ENCODE results near the gene GTPBP4. TPM values are rescaled to one million over a fixed set of nuclear protein-coding genes. Genes with fewer than 3 reads are reported as not detected.
A peak's percentile ranks its signal among the peaks of the same experiment; 100 is the strongest.

GTPBP4 gene
- total RNA-seq, 1 experiment from 2014 or later, result 41.2 TPM

- Histone ChIP-seq H3K9me2 (replicated peaks; ENCODE audit: insufficient read depth, low read length) (no peaks in the 10 kb centered on the region), H3K4me3 (ENCODE audit: low read length) (peak overlapping the region; percentile 69), H3K4me1 (ENCODE audit: low read length) (peaks cover 57% of the 10 kb centered on the region), H3K9me3 (ENCODE audit: low read length) (no peaks in the 10 kb centered on the region), H2AFZ (ENCODE audit: low read length) (no peak overlapping the region), H3K79me2 (ENCODE audit: low read length) (peaks cover 74% of the 10 kb centered on the region), H3K9ac (ENCODE audit: low read length) (peak overlapping the region; percentile 74), H3K4me2 (ENCODE audit: low read depth, low read length, poor library complexity, severe bottlenecking) (peak overlapping the region; percentile 98), H3K27ac (ENCODE audit: low read length) (peak overlapping the region; percentile 89), H4K20me1 (ENCODE audit: insufficient read depth, low read depth, low read length) (peaks cover 23% of the 10 kb centered on the region), H3K27me3 (ENCODE audit: low read length) (no peaks in the 10 kb centered on the region), H3K36me3 (ENCODE audit: insufficient read depth, low read length) (peaks cover 42% of the 10 kb centered on the region)
- DNase-seq, result peak; percentile 64
These were observed 61.9 kb downstream of the GTPBP4 start for GRCh38 chr10:1050145-1050544.

GRCh38 chr10:1050554-1050953 lies 62.3 kb downstream of the GTPBP4 start:
- peak; percentile 79 for DNase-seq
- Histone ChIP-seq H3K4me1 (ENCODE audit: low read length) (peaks cover 56% of the 10 kb centered on the region), H3K27me3 (ENCODE audit: low read length) (no peaks in the 10 kb centered on the region), H3K27ac (ENCODE audit: low read length) (peak overlapping the region; percentile 89), H3K9ac (ENCODE audit: low read length) (peak overlapping the region; percentile 74), H3K9me2 (replicated peaks; ENCODE audit: insufficient read depth, low read length) (no peaks in the 10 kb centered on the region), H3K9me3 (ENCODE audit: low read length) (no peaks in the 10 kb centered on the region), H3K4me3 (ENCODE audit: low read length) (peak overlapping the region; percentile 69), H3K79me2 (ENCODE audit: low read length) (peaks cover 74% of the 10 kb centered on the region), H3K4me2 (ENCODE audit: low read depth, low read length, poor library complexity, severe bottlenecking) (peak overlapping the region; percentile 98), H4K20me1 (ENCODE audit: insufficient read depth, low read depth, low read length) (peaks cover 19% of the 10 kb centered on the region), H2AFZ (ENCODE audit: low read length) (no peak overlapping the region), H3K36me3 (ENCODE audit: insufficient read depth, low read length) (peaks cover 41% of the 10 kb centered on the region)

- Histone ChIP-seq H4K20me1 (ENCODE audit: insufficient read depth, low read depth, low read length) (peaks cover 11% of the 10 kb centered on the region; the same call in 1 of the 2 replicates), H3K9me3 (ENCODE audit: low read length) (no peaks in the 10 kb centered on the region), H3K4me2 (ENCODE audit: low read depth, low read length, poor library complexity, severe bottlenecking) (peak overlapping the region; percentile 92), H3K27ac (ENCODE audit: low read length) (peak overlapping the region; percentile 83), H3K4me1 (ENCODE audit: low read length) (peaks cover 55% of the 10 kb centered on the region), H3K27me3 (ENCODE audit: low read length) (no peaks in the 10 kb centered on the region), H2AFZ (ENCODE audit: low read length) (no peak overlapping the region), H3K4me3 (ENCODE audit: low read length) (peak overlapping the region; percentile 92), H3K9ac (ENCODE audit: low read length) (peak overlapping the region; percentile 96), H3K9me2 (replicated peaks; ENCODE audit: insufficient read depth, low read length) (no peaks in the 10 kb centered on the region), H3K36me3 (ENCODE audit: insufficient read depth, low read length) (peaks cover 34% of the 10 kb centered on the region), H3K79me2 (ENCODE audit: low read length) (peaks cover 89% of the 10 kb centered on the region)
- DNase-seq, result no peak
These were observed 66.5 kb downstream of the GTPBP4 start for GRCh38 chr10:1054684-1055083.

- no peaks in the 10 kb centered on the region for H3K9me3 ChIP-seq (ENCODE audit: low read length)
- peak within 1 kb of the TSS; percentile 92 for H3K4me3 ChIP-seq (ENCODE audit: low read length)
- peak within 1 kb of the TSS; percentile 96 for H3K9ac ChIP-seq (ENCODE audit: low read length)
- peaks cover 18% of the 10 kb centered on the region for H4K20me1 ChIP-seq (ENCODE audit: insufficient read depth, low read depth, low read length)
- H3K27me3 ChIP-seq (ENCODE audit: low read length), result no peaks in the 10 kb centered on the region
- peak; percentile 93 for DNase-seq
- H3K79me2 ChIP-seq (ENCODE audit: low read length), result peaks cover 96% of the 10 kb centered on the region
- H3K4me2 ChIP-seq (ENCODE audit: low read depth, low read length, poor library complexity, severe bottlenecking), result peak within 1 kb of the TSS; percentile 92
- peak within 1 kb of the TSS; percentile 15; the same call in 1 of the 2 replicates for H2AFZ ChIP-seq (ENCODE audit: low read length)
- peak within 1 kb of the TSS; percentile 83 for H3K27ac ChIP-seq (ENCODE audit: low read length)
- peaks cover 27% of the 10 kb centered on the region for H3K36me3 ChIP-seq (ENCODE audit: insufficient read depth, low read length)
- peaks cover 42% of the 10 kb centered on the region for H3K4me1 ChIP-seq (ENCODE audit: low read length)
- no peaks in the 10 kb centered on the region for H3K9me2 ChIP-seq (replicated peaks; ENCODE audit: insufficient read depth, low read length)
These were observed 68.3 kb downstream of the GTPBP4 start, which contains the start of gene WDR37 for GRCh38 chr10:1056326-1057105. Gene WDR37, plus strand, starts transcription at chr10:1056385. Its CDS starts 15,771 bp downstream, at chr10:1072156.

- H3K36me3 ChIP-seq (ENCODE audit: insufficient read depth, low read length), result peaks cover 25% of the 10 kb centered on the region
- peak; percentile 66 for DNase-seq
- peaks cover 18% of the 10 kb centered on the region for H4K20me1 ChIP-seq (ENCODE audit: insufficient read depth, low read depth, low read length)
- peak overlapping the region; percentile 15; the same call in 1 of the 2 replicates for H2AFZ ChIP-seq (ENCODE audit: low read length)
- H3K9me3 ChIP-seq (ENCODE audit: low read length), result no peaks in the 10 kb centered on the region
- no peaks in the 10 kb centered on the region for H3K9me2 ChIP-seq (replicated peaks; ENCODE audit: insufficient read depth, low read length)
- H3K9ac ChIP-seq (ENCODE audit: low read length), result peak overlapping the region; percentile 96
- peak overlapping the region; percentile 92 for H3K4me3 ChIP-seq (ENCODE audit: low read length)
- H3K4me2 ChIP-seq (ENCODE audit: low read depth, low read length, poor library complexity, severe bottlenecking), result peak overlapping the region; percentile 92
- H3K27me3 ChIP-seq (ENCODE audit: low read length), result no peaks in the 10 kb centered on the region
- peaks cover 96% of the 10 kb centered on the region for H3K79me2 ChIP-seq (ENCODE audit: low read length)
- peak overlapping the region; percentile 20 for H3K27ac ChIP-seq (ENCODE audit: low read length)
- H3K4me1 ChIP-seq (ENCODE audit: low read length), result peaks cover 36% of the 10 kb centered on the region
These were observed 68.9 kb downstream of the GTPBP4 start for GRCh38 chr10:1057106-1057657.

GRCh38 chr10:1058017-1058416 lies 69.8 kb downstream of the GTPBP4 start:
- Histone ChIP-seq H3K9me3 (ENCODE audit: low read length) (no peaks in the 10 kb centered on the region), H3K4me2 (ENCODE audit: low read depth, low read length, poor library complexity, severe bottlenecking) (peak overlapping the region; percentile 92), H3K4me3 (ENCODE audit: low read length) (peak overlapping the region; percentile 92), H3K36me3 (ENCODE audit: insufficient read depth, low read length) (peaks cover 19% of the 10 kb centered on the region), H3K27ac (ENCODE audit: low read length) (peak overlapping the region; percentile 20; the same call in 1 of the 2 replicates), H2AFZ (ENCODE audit: low read length) (no peak overlapping the region), H3K4me1 (ENCODE audit: low read length) (peaks cover 36% of the 10 kb centered on the region), H3K79me2 (ENCODE audit: low read length) (peaks cover 94% of the 10 kb centered on the region), H4K20me1 (ENCODE audit: insufficient read depth, low read depth, low read length) (peaks cover 18% of the 10 kb centered on the region), H3K9ac (ENCODE audit: low read length) (peak overlapping the region; percentile 96), H3K27me3 (ENCODE audit: low read length) (no peaks in the 10 kb centered on the region), H3K9me2 (replicated peaks; ENCODE audit: insufficient read depth, low read length) (no peaks in the 10 kb centered on the region)
- peak; percentile 55 for DNase-seq

GRCh38 chr10:1059902-1060301 lies 71.7 kb downstream of the GTPBP4 start:
- Histone ChIP-seq H3K9me2 (replicated peaks; ENCODE audit: insufficient read depth, low read length) (no peaks in the 10 kb centered on the region), H3K27ac (ENCODE audit: low read length) (no peak overlapping the region), H3K9me3 (ENCODE audit: low read length) (no peaks in the 10 kb centered on the region), H3K36me3 (ENCODE audit: insufficient read depth, low read length) (peaks cover 5% of the 10 kb centered on the region), H4K20me1 (ENCODE audit: insufficient read depth, low read depth, low read length) (peaks cover 18% of the 10 kb centered on the region), H2AFZ (ENCODE audit: low read length) (no peak overlapping the region), H3K9ac (ENCODE audit: low read length) (no peak overlapping the region), H3K79me2 (ENCODE audit: low read length) (peaks cover 82% of the 10 kb centered on the region), H3K27me3 (ENCODE audit: low read length) (no peaks in the 10 kb centered on the region), H3K4me1 (ENCODE audit: low read length) (peaks cover 34% of the 10 kb centered on the region), H3K4me3 (ENCODE audit: low read length) (no peak overlapping the region), H3K4me2 (ENCODE audit: low read depth, low read length, poor library complexity, severe bottlenecking) (no peak overlapping the region)
- DNase-seq, result no peak
